NCI-H187 treated with DMSO at 0.1 percent for 48 hours (cell line): ENCODE data around the gene PTPN1.
"Not testable (repeated sequence)": the region's sequence is repeated elsewhere in the genome, so short reads cannot be mapped to it uniquely, and the experiment has no call there.

Experiments
- DNase-seq: peaks from one replicate; lab custom pipeline; 2025; lab: John Stamatoyannopoulos, UW

Gene PTPN1

DNA sequence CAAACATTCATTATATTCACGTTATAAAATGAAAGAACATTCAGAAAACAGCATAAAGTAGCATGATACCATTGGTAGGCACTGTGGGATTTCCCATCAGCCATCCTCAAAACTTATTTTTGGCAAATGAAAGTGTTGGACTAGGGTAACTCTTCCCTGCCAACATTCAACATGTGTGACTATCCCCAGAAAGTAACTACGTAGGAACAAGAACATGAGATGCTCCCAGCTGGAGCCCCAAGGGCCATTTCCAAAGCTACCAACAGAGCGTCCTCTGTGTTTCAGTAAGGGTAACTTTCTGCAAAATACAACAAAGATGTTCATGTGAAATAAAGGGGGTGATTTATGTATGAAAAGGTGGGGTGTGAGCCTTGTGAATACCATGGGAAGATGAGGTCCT, 28.4 kb upstream of the PTPN1 start:
- no peak for DNase-seq

DNA sequence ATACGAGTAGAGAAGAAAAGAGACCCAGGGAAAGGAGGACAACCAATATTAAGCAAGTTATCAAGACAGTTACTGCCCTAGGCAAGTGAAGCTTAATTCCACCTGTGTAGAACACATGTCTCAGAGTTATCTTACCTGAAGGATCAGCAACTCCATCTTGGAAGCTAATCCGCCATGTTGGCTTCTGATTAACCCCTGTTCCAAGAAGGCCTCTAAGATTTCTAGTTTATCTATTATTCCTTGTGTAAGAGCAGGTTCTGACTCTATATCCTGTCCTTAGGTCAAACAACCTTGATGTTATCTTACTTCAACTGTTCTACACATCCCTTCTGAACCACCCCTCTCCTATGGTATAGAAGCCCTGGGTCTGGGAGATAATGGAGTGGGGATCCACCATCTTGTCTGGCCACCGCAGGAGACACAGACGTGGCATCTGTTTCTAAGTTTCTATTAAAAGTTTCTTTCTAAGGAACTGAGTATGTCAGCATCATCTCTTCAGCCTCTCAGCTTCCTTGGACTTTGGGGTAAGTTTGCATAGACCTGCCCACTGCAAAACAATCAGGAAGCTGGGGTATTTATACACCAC, 27.7 kb upstream of the PTPN1 start:
- DNase-seq, result no peak

DNA sequence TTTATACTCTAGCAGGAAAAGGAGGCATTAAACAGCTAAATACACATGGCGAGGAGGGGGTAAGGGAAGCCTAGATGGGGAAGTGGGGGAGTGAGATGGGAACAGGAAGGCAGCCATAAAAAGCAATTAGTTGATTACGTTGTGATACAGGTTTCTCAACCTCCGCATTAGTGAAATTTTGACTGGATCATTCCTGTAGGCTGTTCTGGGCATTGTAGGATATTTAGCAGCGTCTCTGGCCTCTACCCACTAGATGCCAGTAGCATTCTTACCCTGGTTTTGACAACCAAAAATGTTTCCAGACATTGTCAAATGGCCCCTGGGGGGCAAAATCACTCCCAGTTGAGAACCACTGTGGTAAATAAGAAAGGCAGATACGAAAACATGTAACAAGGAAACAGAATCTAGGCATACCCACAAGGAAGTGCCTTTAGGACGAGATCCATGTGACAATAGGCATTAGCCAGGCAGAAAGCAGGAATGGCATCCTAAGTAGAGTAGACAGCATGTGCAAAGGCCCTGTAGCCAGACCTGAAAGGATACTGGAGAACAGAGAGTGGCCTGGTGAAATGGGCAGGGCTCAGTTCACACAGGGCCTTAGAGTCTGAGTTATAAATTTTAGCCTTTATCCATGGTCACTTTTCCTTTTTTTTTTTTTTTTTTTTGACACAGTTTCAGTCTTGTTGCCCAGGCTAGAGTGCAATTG, 25.8 kb upstream of the PTPN1 start:
- DNase-seq, result no peak

DNA sequence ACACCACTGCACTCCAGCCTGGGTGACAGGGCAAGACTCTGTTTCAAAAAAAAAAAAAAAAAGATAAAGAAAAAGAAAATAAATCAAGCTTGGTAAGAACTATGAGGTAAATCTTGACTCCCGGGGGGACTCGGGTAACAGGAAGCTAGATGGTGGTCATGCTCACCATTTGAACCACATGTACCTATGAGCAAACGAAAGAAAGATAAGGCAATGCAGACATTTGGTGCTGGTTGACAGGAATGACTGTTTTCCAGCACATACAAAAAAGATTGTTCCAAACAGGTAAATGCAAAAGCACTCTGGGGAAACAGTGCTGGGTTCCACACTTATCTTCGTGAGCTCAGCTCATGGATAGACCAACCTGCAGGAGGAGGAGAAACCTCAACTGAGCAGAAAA, 22.8 kb upstream of the PTPN1 start:
- no peak for DNase-seq

DNA sequence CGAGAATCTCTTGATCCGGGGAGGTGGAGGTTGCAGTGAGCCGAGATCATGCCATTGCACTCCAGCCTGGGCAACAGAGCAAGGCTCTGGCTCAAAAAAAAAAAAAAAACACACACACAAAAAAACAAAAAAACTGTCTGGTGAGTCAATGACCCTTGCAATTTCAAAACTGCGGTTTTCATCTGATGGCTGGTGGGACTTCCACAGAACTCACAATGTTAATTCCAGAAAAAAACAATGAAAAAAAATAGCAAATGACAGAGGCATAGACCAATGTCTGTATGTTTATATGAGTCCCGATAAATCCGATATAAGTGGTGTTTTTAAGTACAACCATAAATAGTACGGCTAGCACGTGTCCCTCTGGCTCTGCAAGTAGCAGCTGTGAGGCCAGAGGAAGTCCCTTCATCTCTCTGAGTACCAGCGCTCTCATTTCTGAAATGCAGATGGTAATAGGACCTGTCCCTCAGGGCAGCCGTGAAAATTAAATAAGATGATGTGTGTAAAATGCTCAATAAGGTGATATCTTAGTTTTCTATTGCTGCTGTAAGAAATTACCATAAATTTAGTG, 21.9 kb upstream of the PTPN1 start:
- DNase-seq, result no peak

DNA sequence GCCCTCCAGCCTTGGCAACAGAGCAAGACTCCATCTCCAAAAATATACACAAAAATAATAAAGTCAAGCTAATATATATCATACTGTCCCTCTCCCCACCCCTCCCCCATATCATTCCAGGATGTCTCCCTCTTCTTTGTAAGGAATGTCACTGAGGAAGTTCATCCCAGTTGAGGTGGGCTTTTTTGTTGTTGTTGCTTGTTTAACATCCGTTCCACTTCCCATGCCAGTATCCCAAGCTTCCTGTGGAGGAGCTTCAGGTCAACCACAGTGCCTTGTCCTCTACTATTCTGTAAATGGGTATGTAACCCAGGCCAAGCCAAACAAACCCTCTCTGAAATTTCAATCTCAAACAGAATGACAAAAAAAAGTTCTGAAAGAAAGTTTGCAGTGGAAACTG, 19.0 kb upstream of the PTPN1 start:
- DNase-seq, result no peak

DNA sequence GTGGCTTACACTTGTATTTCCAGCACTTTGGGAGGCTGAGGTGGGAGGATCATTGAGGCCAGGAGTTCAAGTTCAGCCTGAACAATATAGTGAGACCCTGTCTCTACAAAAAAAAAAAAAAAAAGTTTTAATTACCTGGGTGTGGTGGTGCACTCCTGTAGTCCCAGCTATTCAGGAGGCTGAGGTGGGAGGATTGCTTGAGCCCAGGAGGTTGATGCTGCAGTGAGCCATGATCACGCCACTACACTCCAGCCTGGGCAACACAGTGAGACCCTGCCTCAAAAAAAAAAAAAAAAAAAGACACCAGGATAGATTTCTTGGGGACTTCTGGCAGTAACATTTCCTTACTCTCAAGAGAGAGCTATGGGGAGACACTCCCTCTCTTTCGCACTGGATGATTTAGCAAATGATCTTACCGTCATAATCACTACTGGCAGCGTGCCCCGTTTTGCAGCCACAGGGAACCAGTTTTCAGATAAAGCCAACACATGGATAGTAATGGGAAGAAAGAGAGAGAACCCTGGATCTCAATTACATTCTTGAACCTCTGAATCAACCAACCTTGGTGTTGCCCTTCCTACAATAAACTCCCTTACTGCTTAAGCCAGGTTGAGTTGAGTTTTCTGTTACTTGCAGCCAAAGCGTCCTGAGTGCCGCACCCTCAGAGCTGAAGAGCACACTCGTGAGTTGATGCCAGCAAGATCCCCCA, 18.1 kb upstream of the PTPN1 start:
- DNase-seq, result no peak

DNA sequence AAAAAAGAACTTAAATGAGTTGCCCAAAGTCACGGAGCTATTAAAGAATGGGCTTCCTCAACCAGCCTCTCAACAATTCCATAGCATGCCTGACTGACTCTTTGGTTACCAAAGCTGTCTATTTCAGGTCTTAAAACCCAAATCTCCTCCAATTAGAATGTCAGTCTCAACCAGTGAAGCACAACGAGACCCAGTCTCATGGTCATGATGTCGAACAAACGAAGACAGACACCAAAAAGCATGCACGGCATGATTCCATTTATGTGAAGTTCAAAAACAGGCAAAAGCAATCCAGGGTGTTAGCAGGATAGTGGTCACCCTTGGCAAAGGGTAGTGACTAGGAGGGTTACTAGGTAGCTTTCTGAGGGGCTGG, 16.3 kb upstream of the PTPN1 start:
- DNase-seq, result no peak

DNA sequence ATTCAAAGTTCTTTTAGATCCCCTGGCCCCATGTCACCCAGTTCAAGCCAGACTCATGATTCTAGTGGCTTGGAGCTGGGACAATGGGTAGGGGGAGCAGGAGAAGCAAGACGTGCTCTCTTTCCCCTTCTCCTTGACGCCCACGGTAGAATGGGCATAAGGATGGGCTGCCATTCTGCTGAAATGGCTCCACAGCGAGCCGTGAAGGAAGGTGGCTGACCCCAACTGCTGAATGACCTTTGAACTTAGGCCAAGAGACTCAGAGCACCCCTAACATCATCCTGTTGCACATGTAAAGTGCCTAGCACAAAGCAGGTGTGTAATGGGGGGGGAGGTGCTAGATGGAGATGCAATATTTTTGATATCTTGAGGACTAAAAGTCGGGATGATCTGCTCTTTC, 15.8 kb upstream of the PTPN1 start:
- no peak for DNase-seq

DNA sequence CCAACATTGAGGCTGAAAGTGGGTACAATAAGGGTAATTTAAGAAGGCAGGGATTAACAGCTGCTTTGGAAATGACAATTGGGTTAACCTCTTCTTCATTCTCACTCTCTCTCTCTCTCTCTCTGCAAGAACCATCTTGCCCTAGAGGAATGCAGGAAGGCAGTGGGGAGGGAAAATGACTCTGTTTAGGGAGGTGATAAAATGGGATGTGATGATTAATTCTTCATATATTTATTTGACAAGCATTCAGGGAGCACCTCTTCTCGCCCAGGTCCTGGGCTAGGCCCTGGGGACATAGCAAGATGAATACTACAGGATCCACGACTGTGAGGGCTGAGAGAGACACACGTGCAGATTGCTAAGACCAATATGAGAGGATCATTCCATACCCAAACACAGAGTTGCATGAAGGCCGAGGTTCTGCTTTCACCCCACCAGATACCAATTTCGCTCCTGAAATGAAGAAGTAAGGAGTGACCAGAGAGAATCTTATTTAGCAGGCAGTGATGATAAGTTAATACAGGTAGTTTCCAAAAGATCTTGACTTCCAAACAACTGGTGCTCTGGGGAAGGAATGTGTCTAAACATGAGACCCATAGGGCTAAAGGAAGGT, 13.3 kb upstream of the PTPN1 start:
- DNase-seq, result no peak

DNA sequence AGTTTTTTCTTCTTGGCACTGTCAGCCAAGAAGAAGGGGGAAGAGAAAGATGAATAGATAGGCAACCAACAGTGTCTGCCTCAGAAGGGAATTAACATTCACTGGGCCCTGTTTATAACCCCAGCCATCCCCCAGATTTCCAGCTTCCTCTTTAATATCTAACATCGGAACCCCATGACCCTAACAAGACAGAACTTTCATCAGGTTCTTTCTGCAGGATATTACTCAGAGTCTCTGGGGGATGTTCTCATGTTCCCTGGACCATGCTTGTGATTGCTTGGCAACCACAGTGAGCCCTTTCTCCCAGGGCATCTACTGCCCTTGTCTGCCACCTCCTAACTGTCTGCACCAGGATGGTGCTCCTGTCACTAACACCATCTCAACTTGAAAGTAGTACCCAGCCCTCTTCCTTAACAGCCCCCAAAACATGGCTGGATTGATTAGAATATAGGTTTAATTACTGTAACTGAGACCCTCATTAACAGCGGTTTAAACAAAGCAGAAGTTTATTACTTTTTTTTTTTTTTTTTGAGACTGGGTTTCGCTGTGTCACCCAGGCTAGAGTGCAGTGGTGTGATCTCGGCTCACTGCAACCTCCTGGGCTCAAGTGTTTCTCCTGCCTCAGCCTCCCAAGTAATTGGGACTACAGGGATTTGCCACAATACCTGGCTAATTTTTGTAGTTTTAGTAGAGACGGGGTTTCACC, 12.0 kb upstream of the PTPN1 start:
- no peak for DNase-seq

DNA sequence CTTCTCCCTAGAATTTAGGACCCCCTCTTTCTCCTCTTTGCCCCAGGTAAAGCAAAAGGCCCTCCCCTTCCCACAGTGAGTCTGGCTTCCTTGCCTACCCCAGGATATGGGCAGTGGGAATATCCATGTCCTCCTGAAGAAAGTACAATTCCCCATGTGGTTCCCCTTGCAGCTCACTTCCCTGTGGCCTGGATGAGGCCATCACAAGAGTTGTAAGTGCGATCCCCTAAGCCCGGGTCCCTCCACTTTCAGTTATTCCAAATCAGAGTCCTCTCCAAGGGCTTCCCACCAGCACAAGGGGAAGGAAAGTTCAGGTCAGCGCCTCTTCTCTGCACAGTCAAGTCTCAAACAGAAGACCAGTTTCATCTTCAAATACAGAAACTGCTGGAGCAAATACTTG, 10.2 kb upstream of the PTPN1 start:
- no peak for DNase-seq

DNA sequence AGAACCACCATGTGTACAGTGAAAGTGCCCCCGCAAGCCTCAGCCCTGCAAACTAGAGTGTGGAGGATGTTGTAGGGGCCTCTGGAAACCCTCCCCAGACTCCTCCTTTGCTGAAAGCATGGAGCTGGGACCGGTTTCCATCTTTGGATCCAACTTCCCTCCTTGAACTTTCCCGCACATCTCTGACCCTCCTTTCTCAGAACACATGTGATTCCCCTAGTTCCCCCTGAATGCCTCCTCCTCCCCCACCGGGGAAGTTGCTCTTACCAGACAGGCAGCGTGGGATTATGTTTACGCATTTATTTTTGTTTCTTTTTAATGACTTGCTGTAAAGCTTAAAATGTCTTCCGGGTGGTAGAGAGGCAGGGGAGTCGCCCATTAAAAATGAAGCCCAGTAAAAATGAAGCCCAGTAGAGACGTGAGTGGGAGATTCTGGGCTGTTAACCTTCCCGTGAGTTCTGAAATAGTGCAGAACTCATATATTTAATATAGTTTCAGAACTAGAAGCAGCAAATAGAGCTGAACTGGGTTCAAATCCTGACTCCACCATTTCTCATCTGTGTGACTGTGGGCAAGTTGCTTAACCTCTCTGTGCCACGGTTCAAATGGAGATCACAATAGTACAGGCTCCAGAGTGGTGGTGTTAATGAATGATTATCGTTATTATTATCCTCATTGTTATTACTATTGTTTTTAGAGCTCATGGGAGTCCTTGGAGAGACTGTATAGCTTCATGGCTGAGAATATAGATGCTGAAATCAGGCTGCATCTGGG, 8.0 kb upstream of the PTPN1 start:
- DNase-seq, result no peak

DNA sequence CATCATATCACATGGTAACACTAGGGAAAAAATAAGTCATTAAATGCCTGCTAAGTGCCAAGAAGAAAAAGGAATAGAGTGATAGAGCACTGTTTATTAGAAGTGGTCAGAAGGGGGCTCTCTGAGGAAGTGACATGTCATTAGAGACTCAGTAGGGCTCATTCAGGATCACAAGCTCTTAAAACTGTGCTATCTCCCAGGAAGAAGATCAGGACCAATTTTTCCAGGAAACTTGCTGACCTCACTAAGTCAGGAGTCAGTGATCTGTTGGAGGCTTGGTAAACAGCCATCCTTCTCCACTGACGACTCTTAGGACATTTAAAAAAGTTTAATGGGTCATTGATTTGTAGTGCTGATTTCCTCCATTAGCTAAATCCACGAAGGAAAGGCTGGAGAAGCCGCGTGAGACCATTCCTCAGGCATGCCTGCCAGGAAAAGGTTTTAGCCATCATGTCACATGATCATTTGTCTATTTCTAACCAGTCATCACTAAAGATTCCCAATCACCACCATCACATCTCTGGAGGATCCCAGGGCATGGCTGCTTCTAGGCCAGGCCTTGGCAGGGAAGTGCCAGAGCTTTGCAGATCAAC, 5.9 kb upstream of the PTPN1 start:
- DNase-seq, result no peak

DNA sequence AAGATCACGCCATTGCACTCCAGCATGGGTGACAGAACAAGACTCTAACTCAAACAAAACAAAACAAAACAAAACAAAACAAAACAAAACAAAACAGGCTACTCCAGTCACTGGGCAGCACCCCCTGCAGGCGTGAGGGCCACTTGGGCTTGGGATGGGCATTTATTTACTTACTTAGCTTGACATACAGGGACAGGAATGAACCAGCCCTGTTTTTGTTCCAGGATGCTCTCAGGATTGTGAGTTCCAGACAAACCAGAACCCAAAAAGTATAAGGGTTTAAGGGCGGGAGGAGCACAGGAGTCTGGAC, 4.0 kb upstream of the PTPN1 start:
- no peak for DNase-seq

DNA sequence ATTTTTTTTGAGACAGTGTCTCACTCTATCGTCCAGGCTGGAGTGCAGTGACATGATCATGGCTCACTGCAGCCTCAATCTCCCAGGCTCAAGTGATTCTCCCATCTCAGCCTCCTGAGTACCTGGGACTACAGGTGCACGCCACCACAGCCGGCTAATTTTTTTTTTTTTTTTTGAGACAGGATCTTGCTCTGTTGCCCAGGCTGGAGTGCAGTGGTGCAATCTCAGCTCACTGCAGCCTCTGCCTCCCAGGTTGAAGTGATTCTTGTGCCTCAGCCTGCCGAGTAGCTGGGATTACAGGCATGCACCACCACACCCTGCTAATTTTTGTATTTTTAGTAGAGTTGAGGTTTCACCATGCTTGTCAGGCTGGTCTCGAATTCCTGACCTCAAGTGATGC, 2.4 kb upstream of the PTPN1 start:
- not testable (repeated sequence) for DNase-seq

DNA sequence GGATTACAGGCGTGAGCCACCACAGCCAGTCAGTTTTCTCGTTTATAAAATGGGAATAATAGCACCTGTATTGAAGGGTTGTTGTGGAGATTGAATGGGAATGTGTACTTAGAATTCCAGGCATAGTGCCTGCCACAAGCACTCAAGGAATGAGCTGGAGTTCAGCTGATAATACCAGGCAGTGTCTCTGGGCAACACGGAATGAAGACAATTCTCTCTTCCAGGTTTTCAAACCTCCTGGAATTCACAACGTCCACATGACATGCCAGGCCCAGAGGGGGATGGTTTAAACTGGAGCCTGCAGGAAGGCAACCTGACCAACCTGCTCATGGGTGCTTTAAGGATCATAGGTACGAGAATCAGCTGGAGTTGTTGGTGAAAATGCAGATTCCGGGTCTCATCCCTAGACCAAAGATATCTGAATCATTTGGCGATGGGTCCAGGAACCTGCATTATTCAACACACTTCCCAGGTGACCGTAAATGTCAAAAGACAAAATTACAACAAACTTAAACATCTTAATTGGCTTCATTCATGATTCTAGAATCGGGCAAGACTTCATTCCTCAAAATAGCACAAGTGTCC, 1.9 kb upstream of the PTPN1 start:
- DNase-seq, result no peak

DNA sequence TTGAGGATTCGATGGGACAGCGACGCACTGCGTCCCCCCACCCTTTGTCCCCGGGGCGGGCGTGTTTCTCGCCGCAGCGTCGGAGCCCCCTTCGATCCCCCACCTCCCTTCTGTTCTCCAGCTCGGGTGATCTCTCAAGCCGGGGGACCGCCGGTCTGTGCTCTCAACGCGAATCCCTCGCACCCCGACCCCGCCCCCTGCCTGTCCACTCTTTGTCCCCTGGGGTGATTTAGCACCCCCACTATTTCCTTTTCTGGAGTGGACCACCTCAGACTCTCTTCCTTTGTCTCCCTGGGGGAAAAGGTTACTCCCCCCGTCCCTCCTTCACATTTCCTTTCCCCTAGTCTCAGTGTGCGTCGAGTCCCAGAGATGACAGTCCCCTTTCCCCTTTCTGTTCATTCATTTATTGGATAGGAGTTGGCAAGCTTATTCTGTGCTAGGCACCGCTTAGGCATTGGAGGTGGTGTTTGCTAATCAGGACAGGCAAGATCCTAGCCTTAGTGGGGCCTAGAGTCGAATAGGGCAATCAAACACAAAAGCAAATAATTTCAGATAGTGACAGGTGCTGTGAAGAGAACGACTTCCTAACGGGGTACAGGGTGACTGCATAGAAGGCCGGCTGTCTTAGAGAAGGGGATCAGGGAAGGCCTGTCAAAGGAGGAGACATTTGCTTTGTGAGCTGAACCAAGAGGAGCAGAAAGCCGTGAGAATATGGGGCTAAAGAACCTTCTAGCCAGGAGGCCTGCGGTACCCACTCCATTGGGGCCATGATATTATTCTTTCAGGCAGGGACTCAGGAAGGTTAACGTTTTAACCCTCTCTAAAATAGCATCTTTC, 741 bp downstream of the PTPN1 start:
- DNase-seq, result no peak

DNA sequence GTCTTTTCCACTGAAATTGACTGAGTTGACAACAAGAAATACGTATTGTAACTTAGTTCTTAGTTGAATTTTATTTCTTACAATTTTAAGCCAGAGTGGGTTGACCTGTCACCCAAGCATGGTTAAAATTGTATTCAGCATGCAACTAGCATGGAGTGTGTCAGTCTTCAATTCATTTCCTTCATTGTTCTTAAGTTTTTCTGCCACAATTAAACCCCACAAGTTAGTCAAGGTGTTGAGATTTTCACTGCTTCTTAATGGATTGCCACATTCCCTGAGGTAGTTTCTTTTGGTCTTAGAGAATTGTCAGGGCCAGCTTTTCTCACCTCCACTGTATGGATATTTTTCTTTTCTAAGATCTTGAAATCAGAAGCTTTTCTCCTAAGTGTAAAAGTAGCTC, 2.1 kb downstream of the PTPN1 start:
- DNase-seq, result no peak
